Raji (cell line): ENCODE measurements around the gene RPS6KB2.
A peak's percentile ranks its signal among the peaks of the same experiment; 100 is the strongest.

Experiments used
- POLR2A ChIP-seq: IDR thresholded peaks from 2 replicates; pipeline ENCODE4 v1.6.1; 2011; ENCODE audit warnings: low read depth, low read length, control low read depth; ENCODE audit not compliant: insufficient read depth

The RPS6KB2 gene

DNA sequence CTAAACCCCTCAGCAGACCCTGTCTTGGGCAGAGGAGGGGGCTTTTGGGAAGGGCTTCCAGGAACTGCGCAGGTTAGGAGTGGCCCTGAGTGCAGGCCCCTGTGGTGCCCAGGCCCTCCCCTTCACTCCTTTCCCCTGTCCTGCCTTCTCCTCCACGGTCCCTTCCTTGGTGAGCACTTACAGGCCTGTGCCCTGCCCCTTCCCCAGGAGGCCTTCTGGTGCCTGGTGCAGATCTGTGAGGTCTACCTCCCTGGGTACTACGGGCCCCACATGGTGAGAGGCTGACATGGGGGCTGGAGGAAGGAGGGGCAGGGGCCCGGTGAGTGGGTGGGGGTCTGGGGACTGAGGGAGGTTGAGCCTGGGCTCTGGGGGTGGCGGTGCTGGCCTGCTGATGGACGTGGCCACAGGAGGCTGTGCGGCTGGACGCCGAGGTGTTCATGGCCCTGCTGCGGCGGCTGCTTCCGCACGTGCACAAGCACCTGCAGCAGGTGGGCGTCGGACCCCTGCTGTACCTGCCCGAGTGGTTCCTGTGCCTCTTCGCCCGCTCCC is 21.8 kb upstream of the RPS6KB2 start:
- no peak for TF ChIP-seq POLR2A

DNA sequence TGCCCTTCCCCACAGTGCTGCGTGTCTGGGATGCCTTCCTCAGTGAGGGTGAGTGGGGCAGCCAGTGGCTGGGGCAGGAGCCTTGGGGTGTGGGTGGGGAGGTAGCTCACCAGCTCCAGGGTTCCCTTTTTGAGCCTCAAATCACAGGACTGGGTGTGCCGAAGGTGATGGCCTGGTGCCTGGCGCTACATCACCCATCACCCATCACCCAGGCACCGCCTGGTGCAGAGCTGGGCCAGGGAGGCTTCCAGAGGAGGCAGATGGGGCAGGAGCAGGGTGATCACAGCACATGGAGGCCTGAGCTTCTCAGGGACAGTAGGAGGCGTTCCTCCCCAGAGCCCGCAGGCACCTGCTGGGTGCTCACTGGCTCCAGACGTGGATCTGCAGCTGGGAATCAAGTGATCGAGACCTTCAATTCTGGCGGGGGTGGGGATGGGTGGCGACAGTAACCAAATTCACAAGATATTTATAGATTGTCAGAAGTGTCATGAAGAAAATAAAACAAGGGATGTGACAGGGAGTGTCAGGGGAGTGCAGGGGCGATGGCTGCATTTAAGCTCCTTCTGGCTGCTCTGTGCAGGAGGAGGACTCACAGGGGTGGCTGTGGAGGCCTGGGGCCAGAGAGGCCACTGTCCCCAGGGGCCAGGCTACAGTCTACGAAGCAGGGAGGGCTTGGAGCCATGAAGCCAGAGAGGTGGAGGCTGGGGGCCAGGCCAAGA is 21.2 kb upstream of the RPS6KB2 start:
- TF ChIP-seq POLR2A: no peak

DNA sequence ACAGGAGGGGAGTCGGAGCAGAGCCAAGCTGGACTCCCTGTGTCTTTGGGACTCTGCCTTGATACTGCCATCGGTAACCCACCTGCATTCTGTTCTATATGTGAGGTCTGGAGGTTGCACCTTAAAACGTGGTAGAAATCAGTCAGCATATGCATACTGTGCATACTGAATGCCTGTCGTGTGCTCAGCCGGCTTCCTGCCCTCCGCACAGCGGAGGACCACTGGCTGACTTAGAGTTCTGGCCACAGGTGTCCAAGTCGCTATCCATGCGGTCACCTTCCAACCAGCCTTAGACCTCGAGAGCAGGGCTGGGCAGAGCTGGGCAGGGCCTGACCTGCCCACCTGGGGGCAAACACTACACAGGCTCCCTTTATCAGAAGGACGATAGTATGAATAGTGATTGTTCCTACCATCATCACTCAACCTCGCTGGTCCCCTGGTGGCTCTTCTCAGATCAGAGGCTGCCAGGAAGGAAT is 20.6 kb upstream of the RPS6KB2 start:
- 0 out of 2 replicates have a peak, but pooled peaks have one; percentile 14 for TF ChIP-seq POLR2A

DNA sequence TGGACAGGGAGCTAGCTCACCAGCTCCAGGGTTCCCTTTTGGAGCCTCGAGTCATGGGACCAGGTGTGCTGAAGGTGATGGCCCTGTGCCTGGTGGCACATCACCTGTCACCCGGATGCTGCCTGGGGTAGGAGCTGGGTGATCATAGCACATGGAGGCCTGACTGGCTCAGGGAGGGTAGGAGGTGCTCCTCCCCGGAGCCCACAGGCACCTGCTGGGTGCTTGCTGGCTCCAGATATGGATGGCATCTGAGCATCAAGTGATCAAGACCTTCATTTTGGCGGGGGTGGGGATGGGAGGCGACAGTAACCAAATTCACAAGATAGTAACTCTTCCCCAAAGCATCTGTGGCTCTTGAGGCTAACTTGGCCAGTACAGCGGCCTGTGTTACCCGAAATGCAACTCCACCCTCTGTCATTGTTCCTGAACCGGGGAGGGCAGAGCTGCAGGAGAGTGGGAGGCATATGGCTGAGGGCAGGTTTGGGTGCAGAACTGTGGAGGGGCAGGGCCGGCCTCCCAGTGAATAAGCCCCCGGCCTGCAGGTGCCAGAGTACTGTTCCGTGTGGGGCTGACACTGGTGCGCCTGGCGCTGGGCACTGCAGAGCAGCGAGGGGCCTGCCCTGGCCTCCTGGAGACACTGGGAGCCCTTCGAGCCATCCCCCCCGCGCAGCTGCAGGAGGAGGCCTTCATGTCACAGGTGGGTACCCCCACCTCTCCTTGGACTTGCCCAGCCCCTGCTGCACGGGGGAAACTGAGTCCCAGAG is 19.7 kb upstream of the RPS6KB2 start:
- TF ChIP-seq POLR2A: no peak

GRCh38 chr11:67409261-67409666 is 19.0 kb upstream of the RPS6KB2 start:
- peak; percentile 67 for TF ChIP-seq POLR2A

DNA sequence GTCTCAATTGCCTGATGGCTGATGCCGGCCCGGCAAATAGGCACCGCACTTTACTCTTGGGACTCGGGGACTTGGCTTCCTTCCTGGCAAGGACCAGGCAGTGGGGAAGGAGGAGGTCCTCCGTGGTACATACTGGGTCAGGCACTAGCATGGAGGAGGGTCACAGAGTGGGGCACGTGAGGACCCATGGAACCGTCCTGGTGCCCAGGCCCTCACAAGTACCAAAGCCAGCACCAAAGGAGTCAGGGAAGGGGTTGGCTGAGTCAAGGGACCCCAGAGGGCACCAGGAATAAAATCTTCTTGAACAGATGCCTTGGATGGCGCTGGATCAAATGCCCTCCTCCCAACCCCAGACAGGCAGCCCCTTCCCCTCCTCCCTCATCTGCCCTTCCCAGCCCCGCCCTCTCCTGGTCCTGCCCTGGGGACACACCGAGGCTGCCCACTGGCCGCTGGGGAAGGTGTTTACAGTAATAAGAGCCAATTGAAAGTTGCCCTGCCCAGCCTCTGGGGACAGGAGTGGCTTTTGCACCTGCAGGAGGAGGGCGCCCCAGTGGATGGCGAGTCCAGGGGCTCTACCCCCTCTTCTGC is 18.4 kb upstream of the RPS6KB2 start:
- TF ChIP-seq POLR2A: peak; percentile 61

GRCh38 chr11:67410369-67410831 is 17.9 kb upstream of the RPS6KB2 start:
- peak; percentile 7 for TF ChIP-seq POLR2A

GRCh38 chr11:67410984-67411784 is 17.1 kb upstream of the RPS6KB2 start:
- 0 out of 2 replicates have a peak, but pooled peaks have one; percentile 1 for TF ChIP-seq POLR2A

- peak; percentile 3; the same call in 1 of the 2 replicates for TF ChIP-seq POLR2A
Observed at GRCh38 chr11:67411785-67412152, 16.5 kb upstream of the RPS6KB2 start.

- no peak; the same call in 1 of the 2 replicates for TF ChIP-seq POLR2A
Observed at GRCh38 chr11:67412495-67413179, 15.7 kb upstream of the RPS6KB2 start.

- no peak for TF ChIP-seq POLR2A
Observed at GRCh38 chr11:67413266-67413849, 14.9 kb upstream of the RPS6KB2 start.

GRCh38 chr11:67415501-67416304 is 12.6 kb upstream of the RPS6KB2 start, which contains the start of gene CARNS1:
Gene CARNS1, plus strand, starts transcription at chr11:67415678. Its CDS starts 522 bp downstream, at chr11:67416200.
- no peak for TF ChIP-seq POLR2A
